HepG2 (cell line): ENCODE data around the gene TGM2. TPM values are rescaled to one million over a fixed set of nuclear protein-coding genes. Genes with fewer than 3 reads are reported as not detected.
A peak's percentile ranks its signal among the peaks of the same experiment; 100 is the strongest.

Experiments
- CC2D1A ChIP-seq: sonication (generic); formaldehyde crosslinking; IDR thresholded peaks from 2 replicates; pipeline ENCODE4 v1.8.1; 2023; ENCODE audit warnings: mild to moderate bottlenecking, missing genetic modification reagents
- DMTF1 ChIP-seq: sonication (generic); formaldehyde crosslinking; IDR thresholded peaks from 2 replicates; pipeline ENCODE4 v1.4.0; 2020; ENCODE audit warnings: mild to moderate bottlenecking, missing genetic modification reagents
- GTF2F1 ChIP-seq: fragments of 150-350 bp; IDR thresholded peaks from 2 replicates; pipeline ENCODE4 v1.6.1; 2014; ENCODE audit warnings: low read length
- KLF16 ChIP-seq, 2 experiments: sonication (generic) in 1 of 2; formaldehyde crosslinking in 1 of 2; IDR thresholded peaks; 2 replicates each; pipeline versions ENCODE4 v1.6.1 to v1.8.0; 2016 to 2023; ENCODE audit warnings: missing genetic modification reagents in 2 of 2, missing compliant biosample characterization in 1 of 2
- SETDB1 ChIP-seq: sonication (generic); formaldehyde crosslinking; IDR thresholded peaks from 2 replicates; pipeline ENCODE4 v1.5.1; 2020; ENCODE audit warnings: missing genetic modification reagents, mild to moderate bottlenecking, borderline replicate concordance
- SNAPC2 ChIP-seq: sonication (generic); formaldehyde crosslinking; IDR thresholded peaks from 2 replicates; pipeline ENCODE4 v1.8.1; 2022; ENCODE audit warnings: mild to moderate bottlenecking, missing genetic modification reagents
- ZNF724P ChIP-seq: sonication (generic); formaldehyde crosslinking; IDR thresholded peaks from 2 replicates; pipeline ENCODE4 v1.8.0; 2022; ENCODE audit warnings: missing genetic modification reagents, borderline replicate concordance
- polyA plus RNA-seq, 8 experiments: library from polyadenylated mRNA; depleted of rRNA in 3 of 8; stranded (reverse) in 7 of 8; unstranded in 1 of 8; fragments of >200 nt; fragmentation: Illumina TruSeq in 4 of 8; extraction: Trizol in 4 of 8; gene quantifications; 2 replicates each; pipeline versions ENCODE4 v1.2.1 to v1.2.3, GENCODE V29; 2011 to 2016; ENCODE audit warnings: low read depth in 4 of 8, missing spikeins in 1 of 8, mixed read lengths in 1 of 8; ENCODE audit not compliant: insufficient read depth in 1 of 8
- total RNA-seq, 5 experiments: library from RNA; depleted of rRNA; stranded (reverse); fragments of >200 nt; fragmentation: Illumina TruSeq; extraction: Trizol; gene quantifications; 2 replicates each; pipeline ENCODE4 v1.2.3, GENCODE V29; 2016; ENCODE audit warnings: low read depth in 1 of 5
- TF ChIP-seq, protein P1 (sequence below): sonication (generic); formaldehyde crosslinking; IDR thresholded peaks from 2 replicates; pipeline ENCODE4 v1.5.1; 2020; ENCODE audit warnings: mild to moderate bottlenecking, missing genetic modification reagents, moderate library complexity
- TF ChIP-seq, protein P2 (sequence below): sonication (generic); formaldehyde crosslinking; IDR thresholded peaks from 2 replicates; pipeline ENCODE4 v1.4.0; 2020; ENCODE audit warnings: missing genetic modification reagents, borderline replicate concordance
- TF ChIP-seq, protein P3 (sequence below): sonication (generic); formaldehyde crosslinking; IDR thresholded peaks from 2 replicates; pipeline ENCODE4 v1.4.0; 2020; ENCODE audit warnings: missing genetic modification reagents, borderline replicate concordance
- TF ChIP-seq, protein P4 (sequence below): sonication (generic); formaldehyde crosslinking; IDR thresholded peaks from 2 replicates; pipeline ENCODE4 v1.4.0; 2020; ENCODE audit warnings: missing genetic modification reagents

Gene TGM2
- total and polyA plus RNA-seq, 2 of the 13 experiments (the other 11 are each of a cell fraction or from before 2014, with no cell fraction given), result 4.2 to 46.4 TPM

DNA sequence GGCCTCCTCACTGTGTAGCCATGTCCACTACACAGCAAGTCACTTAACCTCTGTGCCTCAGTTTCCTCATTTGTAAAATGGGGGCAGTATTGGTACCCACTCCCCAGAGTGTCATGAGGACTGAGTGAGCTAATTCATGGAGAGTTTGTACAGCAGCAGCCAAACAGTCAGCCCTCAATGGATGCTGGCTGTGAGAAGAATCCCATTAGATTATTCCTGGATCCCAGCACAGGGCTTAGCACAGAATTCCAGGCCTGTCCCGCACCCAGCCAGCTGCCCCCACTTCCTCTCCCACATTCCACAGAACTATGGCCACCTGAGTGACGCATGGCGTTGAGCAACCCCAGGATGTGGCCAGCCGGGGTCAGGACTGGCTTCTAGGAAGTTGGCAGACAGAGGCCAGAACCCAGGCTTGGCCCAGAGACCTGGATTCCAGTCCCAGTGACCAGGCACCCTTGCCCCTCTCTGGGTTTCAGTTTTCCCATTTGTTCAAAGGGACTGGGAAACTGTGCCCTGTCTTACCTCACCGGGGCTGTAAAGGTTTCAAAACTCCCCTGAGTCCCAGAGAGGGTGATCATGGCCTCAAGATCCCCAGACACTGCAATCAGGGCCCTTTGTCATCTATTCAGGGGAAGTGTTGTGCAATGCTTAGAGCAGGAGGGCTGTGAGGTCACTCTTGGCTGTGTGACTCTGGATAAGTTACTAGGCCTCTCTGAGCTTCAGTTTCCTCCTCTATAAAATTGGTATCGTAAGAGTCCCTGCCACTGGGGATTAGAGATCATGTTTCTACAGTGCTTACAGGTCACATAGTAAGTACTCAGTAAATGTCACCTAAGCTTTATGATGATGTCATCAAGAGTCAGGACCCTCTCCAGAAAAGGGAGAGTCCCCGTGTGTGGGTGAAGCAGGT, 3.0 kb upstream of the TGM2 start (continued):
- no peak for TF ChIP-seq DMTF1 (CRISPR knock-in tag)
- TF ChIP-seq, protein P1, sequence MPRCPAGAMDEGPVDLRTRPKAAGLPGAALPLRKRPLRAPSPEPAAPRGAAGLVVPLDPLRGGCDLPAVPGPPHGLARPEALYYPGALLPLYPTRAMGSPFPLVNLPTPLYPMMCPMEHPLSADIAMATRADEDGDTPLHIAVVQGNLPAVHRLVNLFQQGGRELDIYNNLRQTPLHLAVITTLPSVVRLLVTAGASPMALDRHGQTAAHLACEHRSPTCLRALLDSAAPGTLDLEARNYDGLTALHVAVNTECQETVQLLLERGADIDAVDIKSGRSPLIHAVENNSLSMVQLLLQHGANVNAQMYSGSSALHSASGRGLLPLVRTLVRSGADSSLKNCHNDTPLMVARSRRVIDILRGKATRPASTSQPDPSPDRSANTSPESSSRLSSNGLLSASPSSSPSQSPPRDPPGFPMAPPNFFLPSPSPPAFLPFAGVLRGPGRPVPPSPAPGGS (CRISPR knock-in tag), result no peak
- peak in 1 of 2 experiments; percentile 9; a peak in 1 of 4 replicates for TF ChIP-seq KLF16 (CRISPR knock-in tag; IDR thresholded peaks at IDR 0.05)
- no peak for TF ChIP-seq ZNF724P
- TF ChIP-seq, protein P2, sequence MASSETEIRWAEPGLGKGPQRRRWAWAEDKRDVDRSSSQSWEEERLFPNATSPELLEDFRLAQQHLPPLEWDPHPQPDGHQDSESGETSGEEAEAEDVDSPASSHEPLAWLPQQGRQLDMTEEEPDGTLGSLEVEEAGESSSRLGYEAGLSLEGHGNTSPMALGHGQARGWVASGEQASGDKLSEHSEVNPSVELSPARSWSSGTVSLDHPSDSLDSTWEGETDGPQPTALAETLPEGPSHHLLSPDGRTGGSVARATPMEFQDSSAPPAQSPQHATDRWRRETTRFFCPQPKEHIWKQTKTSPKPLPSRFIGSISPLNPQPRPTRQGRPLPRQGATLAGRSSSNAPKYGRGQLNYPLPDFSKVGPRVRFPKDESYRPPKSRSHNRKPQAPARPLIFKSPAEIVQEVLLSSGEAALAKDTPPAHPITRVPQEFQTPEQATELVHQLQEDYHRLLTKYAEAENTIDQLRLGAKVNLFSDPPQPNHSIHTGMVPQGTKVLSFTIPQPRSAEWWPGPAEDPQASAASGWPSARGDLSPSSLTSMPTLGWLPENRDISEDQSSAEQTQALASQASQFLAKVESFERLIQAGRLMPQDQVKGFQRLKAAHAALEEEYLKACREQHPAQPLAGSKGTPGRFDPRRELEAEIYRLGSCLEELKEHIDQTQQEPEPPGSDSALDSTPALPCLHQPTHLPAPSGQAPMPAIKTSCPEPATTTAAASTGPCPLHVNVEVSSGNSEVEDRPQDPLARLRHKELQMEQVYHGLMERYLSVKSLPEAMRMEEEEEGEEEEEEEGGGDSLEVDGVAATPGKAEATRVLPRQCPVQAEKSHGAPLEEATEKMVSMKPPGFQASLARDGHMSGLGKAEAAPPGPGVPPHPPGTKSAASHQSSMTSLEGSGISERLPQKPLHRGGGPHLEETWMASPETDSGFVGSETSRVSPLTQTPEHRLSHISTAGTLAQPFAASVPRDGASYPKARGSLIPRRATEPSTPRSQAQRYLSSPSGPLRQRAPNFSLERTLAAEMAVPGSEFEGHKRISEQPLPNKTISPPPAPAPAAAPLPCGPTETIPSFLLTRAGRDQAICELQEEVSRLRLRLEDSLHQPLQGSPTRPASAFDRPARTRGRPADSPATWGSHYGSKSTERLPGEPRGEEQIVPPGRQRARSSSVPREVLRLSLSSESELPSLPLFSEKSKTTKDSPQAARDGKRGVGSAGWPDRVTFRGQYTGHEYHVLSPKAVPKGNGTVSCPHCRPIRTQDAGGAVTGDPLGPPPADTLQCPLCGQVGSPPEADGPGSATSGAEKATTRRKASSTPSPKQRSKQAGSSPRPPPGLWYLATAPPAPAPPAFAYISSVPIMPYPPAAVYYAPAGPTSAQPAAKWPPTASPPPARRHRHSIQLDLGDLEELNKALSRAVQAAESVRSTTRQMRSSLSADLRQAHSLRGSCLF, result no peak
- peak; percentile 69; the same call in 1 of the 2 replicates for TF ChIP-seq SETDB1 (CRISPR knock-in tag)
- TF ChIP-seq SNAPC2, result peak; percentile 63; the same call in 1 of the 2 replicates
- TF ChIP-seq, protein P3, sequence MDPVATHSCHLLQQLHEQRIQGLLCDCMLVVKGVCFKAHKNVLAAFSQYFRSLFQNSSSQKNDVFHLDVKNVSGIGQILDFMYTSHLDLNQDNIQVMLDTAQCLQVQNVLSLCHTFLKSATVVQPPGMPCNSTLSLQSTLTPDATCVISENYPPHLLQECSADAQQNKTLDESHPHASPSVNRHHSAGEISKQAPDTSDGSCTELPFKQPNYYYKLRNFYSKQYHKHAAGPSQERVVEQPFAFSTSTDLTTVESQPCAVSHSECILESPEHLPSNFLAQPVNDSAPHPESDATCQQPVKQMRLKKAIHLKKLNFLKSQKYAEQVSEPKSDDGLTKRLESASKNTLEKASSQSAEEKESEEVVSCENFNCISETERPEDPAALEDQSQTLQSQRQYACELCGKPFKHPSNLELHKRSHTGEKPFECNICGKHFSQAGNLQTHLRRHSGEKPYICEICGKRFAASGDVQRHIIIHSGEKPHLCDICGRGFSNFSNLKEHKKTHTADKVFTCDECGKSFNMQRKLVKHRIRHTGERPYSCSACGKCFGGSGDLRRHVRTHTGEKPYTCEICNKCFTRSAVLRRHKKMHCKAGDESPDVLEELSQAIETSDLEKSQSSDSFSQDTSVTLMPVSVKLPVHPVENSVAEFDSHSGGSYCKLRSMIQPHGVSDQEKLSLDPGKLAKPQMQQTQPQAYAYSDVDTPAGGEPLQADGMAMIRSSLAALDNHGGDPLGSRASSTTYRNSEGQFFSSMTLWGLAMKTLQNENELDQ (CRISPR knock-in tag), result no peak
- TF ChIP-seq, protein P4, sequence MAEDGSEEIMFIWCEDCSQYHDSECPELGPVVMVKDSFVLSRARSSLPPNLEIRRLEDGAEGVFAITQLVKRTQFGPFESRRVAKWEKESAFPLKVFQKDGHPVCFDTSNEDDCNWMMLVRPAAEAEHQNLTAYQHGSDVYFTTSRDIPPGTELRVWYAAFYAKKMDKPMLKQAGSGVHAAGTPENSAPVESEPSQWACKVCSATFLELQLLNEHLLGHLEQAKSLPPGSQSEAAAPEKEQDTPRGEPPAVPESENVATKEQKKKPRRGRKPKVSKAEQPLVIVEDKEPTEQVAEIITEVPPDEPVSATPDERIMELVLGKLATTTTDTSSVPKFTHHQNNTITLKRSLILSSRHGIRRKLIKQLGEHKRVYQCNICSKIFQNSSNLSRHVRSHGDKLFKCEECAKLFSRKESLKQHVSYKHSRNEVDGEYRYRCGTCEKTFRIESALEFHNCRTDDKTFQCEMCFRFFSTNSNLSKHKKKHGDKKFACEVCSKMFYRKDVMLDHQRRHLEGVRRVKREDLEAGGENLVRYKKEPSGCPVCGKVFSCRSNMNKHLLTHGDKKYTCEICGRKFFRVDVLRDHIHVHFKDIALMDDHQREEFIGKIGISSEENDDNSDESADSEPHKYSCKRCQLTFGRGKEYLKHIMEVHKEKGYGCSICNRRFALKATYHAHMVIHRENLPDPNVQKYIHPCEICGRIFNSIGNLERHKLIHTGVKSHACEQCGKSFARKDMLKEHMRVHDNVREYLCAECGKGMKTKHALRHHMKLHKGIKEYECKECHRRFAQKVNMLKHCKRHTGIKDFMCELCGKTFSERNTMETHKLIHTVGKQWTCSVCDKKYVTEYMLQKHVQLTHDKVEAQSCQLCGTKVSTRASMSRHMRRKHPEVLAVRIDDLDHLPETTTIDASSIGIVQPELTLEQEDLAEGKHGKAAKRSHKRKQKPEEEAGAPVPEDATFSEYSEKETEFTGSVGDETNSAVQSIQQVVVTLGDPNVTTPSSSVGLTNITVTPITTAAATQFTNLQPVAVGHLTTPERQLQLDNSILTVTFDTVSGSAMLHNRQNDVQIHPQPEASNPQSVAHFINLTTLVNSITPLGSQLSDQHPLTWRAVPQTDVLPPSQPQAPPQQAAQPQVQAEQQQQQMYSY (CRISPR knock-in tag), result peak; percentile 88
- TF ChIP-seq GTF2F1, result no peak
- no peak for TF ChIP-seq CC2D1A
